H9 (cell line): ENCODE measurements around the gene PDE3B. TPM values are rescaled to one million over a fixed set of nuclear protein-coding genes. Genes with fewer than 3 reads are reported as not detected.

ENCODE experiments used
- DNase-seq: peaks from one replicate; pipeline ENCODE4 v3.0.0-alpha.2; 2017
- H2AFZ ChIP-seq: one replicate; pipeline ENCODE4 v1.6.1; 2013; ENCODE audit warnings: mild to moderate bottlenecking, low read length, control low read depth, moderate library complexity
- H2AK5ac ChIP-seq: 2 replicates; pipeline ENCODE4 v1.6.1; 2013; ENCODE audit warnings: low read length, control low read depth, mixed read lengths; ENCODE audit not compliant: insufficient read length
- H2BK120ac ChIP-seq: one replicate; pipeline ENCODE4 v1.6.1; 2013; ENCODE audit warnings: low read depth, mild to moderate bottlenecking, low read length, control low read depth, inconsistent platforms; ENCODE audit not compliant: poor library complexity, severe bottlenecking
- H2BK12ac ChIP-seq: 2 replicates; pipeline ENCODE4 v1.6.1; 2013; ENCODE audit warnings: low read length, control low read depth, mixed read lengths, low read depth; ENCODE audit not compliant: insufficient read length
- H2BK15ac ChIP-seq: 2 replicates; pipeline ENCODE4 v1.6.1; 2013; ENCODE audit warnings: low read depth, low read length, control low read depth
- H2BK20ac ChIP-seq: one replicate; pipeline ENCODE4 v1.6.1; 2013; ENCODE audit warnings: low read depth, mild to moderate bottlenecking, low read length, control low read depth, inconsistent platforms; ENCODE audit not compliant: poor library complexity, severe bottlenecking
- H2BK5ac ChIP-seq: 2 replicates; pipeline ENCODE4 v1.6.1; 2013; ENCODE audit warnings: low read length, control low read depth, mixed read lengths; ENCODE audit not compliant: insufficient read length
- H3K14ac ChIP-seq: 2 replicates; pipeline ENCODE4 v1.6.1; 2013; ENCODE audit warnings: low read length, control low read depth; ENCODE audit not compliant: insufficient read depth
- H3K18ac ChIP-seq: 2 replicates; pipeline ENCODE4 v1.6.1; 2013; ENCODE audit warnings: low read depth, mild to moderate bottlenecking, mixed read lengths, low read length, control low read depth; ENCODE audit not compliant: insufficient read length
- H3K23ac ChIP-seq: 2 replicates; pipeline ENCODE4 v1.6.1; 2013; ENCODE audit warnings: low read length, control low read depth, mixed read lengths, low read depth; ENCODE audit not compliant: insufficient read length
- H3K23me2 ChIP-seq: 2 replicates; pipeline ENCODE4 v1.6.1; 2013; ENCODE audit warnings: low read depth, mild to moderate bottlenecking, mixed read lengths, low read length, control low read depth; ENCODE audit not compliant: insufficient read length, poor library complexity, severe bottlenecking
- H3K27ac ChIP-seq: 2 replicates; pipeline ENCODE4 v1.5.1; 2013; ENCODE audit warnings: low read length, control low read depth, mixed read lengths, low read depth; ENCODE audit not compliant: insufficient read length
- H3K27me3 ChIP-seq: 2 replicates; pipeline ENCODE4 v1.6.1; 2013; ENCODE audit warnings: low read length, control low read depth, inconsistent platforms; ENCODE audit not compliant: insufficient read depth
- H3K4ac ChIP-seq: 2 replicates; pipeline ENCODE4 v1.6.1; 2013; ENCODE audit warnings: low read depth, mild to moderate bottlenecking, control low read depth, inconsistent platforms, low read length, moderate library complexity
- H3K4me1 ChIP-seq: 2 replicates; pipeline ENCODE4 v1.6.1; 2013; ENCODE audit warnings: low read length, control low read depth, inconsistent platforms; ENCODE audit not compliant: insufficient read depth
- H3K4me2 ChIP-seq: 2 replicates; pipeline ENCODE4 v1.6.1; 2013; ENCODE audit warnings: low read length, control low read depth, mixed read lengths; ENCODE audit not compliant: insufficient read length, insufficient read depth
- H3K56ac ChIP-seq: 2 replicates; pipeline ENCODE4 v1.6.1; 2013; ENCODE audit warnings: low read depth, mild to moderate bottlenecking, mixed read lengths, low read length, control low read depth; ENCODE audit not compliant: insufficient read length
- H3K79me1 ChIP-seq: 2 replicates; pipeline ENCODE4 v1.6.1; 2013; ENCODE audit warnings: low read depth, mild to moderate bottlenecking, moderate library complexity, low read length, control low read depth, inconsistent platforms; ENCODE audit not compliant: insufficient read depth, poor library complexity, severe bottlenecking
- H3K79me2 ChIP-seq: 2 replicates; pipeline ENCODE4 v1.6.1; 2013; ENCODE audit warnings: low read length, control low read depth, inconsistent platforms; ENCODE audit not compliant: insufficient read depth
- H3K9ac ChIP-seq: 2 replicates; pipeline ENCODE4 v1.6.1; 2013; ENCODE audit warnings: low read length, control low read depth, mixed read lengths; ENCODE audit not compliant: insufficient read length; ENCODE audit errors: extremely low read depth
- H3K9me3 ChIP-seq: one replicate; pipeline ENCODE4 v1.6.1; 2013; ENCODE audit warnings: low read depth, low read length, inconsistent platforms; ENCODE audit not compliant: control insufficient read depth
- H3T11ph ChIP-seq: one replicate; pipeline ENCODE4 v1.6.1; 2013; ENCODE audit warnings: mild to moderate bottlenecking, low read length, control low read depth, inconsistent platforms
- H4K20me1 ChIP-seq: one replicate; pipeline ENCODE4 v1.6.1; 2013; ENCODE audit not compliant: control insufficient read depth, insufficient read length, insufficient read depth
- H4K5ac ChIP-seq: 2 replicates; pipeline ENCODE4 v1.6.1; 2013; ENCODE audit warnings: low read depth, mild to moderate bottlenecking, mixed read lengths, low read length, control low read depth; ENCODE audit not compliant: insufficient read length
- H4K8ac ChIP-seq: replicated peaks from 2 replicates; pipeline ENCODE4 v1.6.1; 2013; ENCODE audit warnings: low read length, control low read depth, mixed read lengths, low read depth; ENCODE audit not compliant: insufficient read length
- H4K91ac ChIP-seq: 2 replicates; pipeline ENCODE4 v1.6.1; 2013; ENCODE audit warnings: low read depth, mild to moderate bottlenecking, moderate library complexity, mixed read lengths, low read length, control low read depth; ENCODE audit not compliant: insufficient read length
- H3K27ac Mint-ChIP-seq, 3 experiments: 2 replicates in 2 of 3; 3 replicates in 1 of 3; pipeline ENCODE4 v1.8.0; 2020 to 2021; ENCODE audit warnings: mixed read lengths in 3 of 3, mild to moderate bottlenecking in 1 of 3, moderate library complexity in 1 of 3
- H3K27me3 Mint-ChIP-seq: 2 replicates; pipeline ENCODE4 v1.8.0; 2021; ENCODE audit warnings: low read depth, mild to moderate bottlenecking, moderate library complexity, mixed read lengths
- H3K36me3 Mint-ChIP-seq, 3 experiments: 2 replicates in 2 of 3; 3 replicates in 1 of 3; pipeline ENCODE4 v1.8.0; 2020 to 2021; ENCODE audit warnings: low read depth in 3 of 3, mixed read lengths in 3 of 3; ENCODE audit not compliant: insufficient read depth in 1 of 3
- H3K4me1 Mint-ChIP-seq, 2 experiments: 2 replicates each; pipeline ENCODE4 v1.8.0; 2020; ENCODE audit warnings: mixed read lengths in 2 of 2
- H3K4me3 Mint-ChIP-seq, 2 experiments: 2 replicates in 1 of 2; 3 replicates in 1 of 2; pipeline ENCODE4 v1.8.0; 2020 to 2021; ENCODE audit warnings: mild to moderate bottlenecking in 2 of 2, mixed read lengths in 2 of 2, moderate library complexity in 1 of 2
- H3K9me3 Mint-ChIP-seq, 2 experiments: 2 replicates in 1 of 2; 3 replicates in 1 of 2; pipeline ENCODE4 v1.8.0; 2020; ENCODE audit warnings: mild to moderate bottlenecking in 2 of 2, mixed read lengths in 2 of 2, moderate library complexity in 1 of 2
- CTCF ChIP-seq: fragments of 200-600 bp; sonication (generic); conservative IDR thresholded peaks from 3 replicates; pipeline ENCODE4 v1.8.0; 2021; ENCODE audit warnings: antibody characterized with exemption, mild to moderate bottlenecking
- WGBS: extraction: QIAGEN DNeasy Blood & Tissue Kit; methylation state at CpG from one replicate; pipeline ENCODE4 v1.1.7; 2013; ENCODE audit warnings: missing lambda C conversion rate, low lambda C conversion rate, mixed read lengths; ENCODE audit not compliant: insufficient read length; ENCODE audit errors: extremely low coverage; 5-methylcytosine and 5-hydroxymethylcytosine counted together
- total RNA-seq: library from RNA; stranded (reverse); gene quantifications from 2 replicates; pipeline ENCODE4 v1.2.1, GENCODE V29; 2021

Gene PDE3B
- total RNA-seq, 1 experiment from 2014 or later = 6.6 TPM

GRCh38 chr11:14855890-14856289 lies 212.3 kb downstream of the PDE3B start:
- Histone ChIP-seq H3K56ac (no peak overlapping the region), H4K8ac (no peak overlapping the region), H3K9ac (no peak overlapping the region), H3K23ac (no peak overlapping the region), H2BK20ac (no peak overlapping the region), H4K20me1 (no peaks in the 10 kb centered on the region), H3K4me2 (no peak overlapping the region), H4K91ac (no peak overlapping the region), H3K79me1 (no peaks in the 10 kb centered on the region), H2BK5ac (no peak overlapping the region), H2BK12ac (no peak overlapping the region), H3K23me2 (no peaks in the 10 kb centered on the region), H3K4me1 (no peaks in the 10 kb centered on the region), H2BK120ac (no peak overlapping the region), H3K18ac (no peak overlapping the region), H2AK5ac (no peak overlapping the region), H3K27ac (no peak overlapping the region), H2AFZ (no peak overlapping the region), H3T11ph (no peak overlapping the region), H4K5ac (no peak overlapping the region), H3K27me3 (no peaks in the 10 kb centered on the region), H3K4ac (no peak overlapping the region), H3K9me3 (no peaks in the 10 kb centered on the region), H2BK15ac (no peak overlapping the region), H3K79me2 (no peaks in the 10 kb centered on the region), H3K14ac (no peak overlapping the region)
- Mint-ChIP-seq H3K9me3 (no peaks in the 10 kb centered on the region), H3K36me3 (peaks cover 0 to 3% (median 0%) of the 10 kb centered on the region in 3 experiments; a peak in 1 of 7 replicates), H3K27me3 (no peaks in the 10 kb centered on the region), H3K4me3 (no peak overlapping the region), H3K27ac (no peak overlapping the region), H3K4me1 (no peaks in the 10 kb centered on the region)
- no CpG with 5 or more reads among the region's 1 CpG for WGBS
- TF ChIP-seq CTCF = no peak
- no peak for DNase-seq
